Measurements from ENCODE around the gene DDX51. TPM values are rescaled to one million over a fixed set of nuclear protein-coding genes. Genes with fewer than 3 reads are reported as not detected.

DDX51 gene
- total RNA-seq, 1 donor from 2014 or later, result 18.9 TPM

DNA sequence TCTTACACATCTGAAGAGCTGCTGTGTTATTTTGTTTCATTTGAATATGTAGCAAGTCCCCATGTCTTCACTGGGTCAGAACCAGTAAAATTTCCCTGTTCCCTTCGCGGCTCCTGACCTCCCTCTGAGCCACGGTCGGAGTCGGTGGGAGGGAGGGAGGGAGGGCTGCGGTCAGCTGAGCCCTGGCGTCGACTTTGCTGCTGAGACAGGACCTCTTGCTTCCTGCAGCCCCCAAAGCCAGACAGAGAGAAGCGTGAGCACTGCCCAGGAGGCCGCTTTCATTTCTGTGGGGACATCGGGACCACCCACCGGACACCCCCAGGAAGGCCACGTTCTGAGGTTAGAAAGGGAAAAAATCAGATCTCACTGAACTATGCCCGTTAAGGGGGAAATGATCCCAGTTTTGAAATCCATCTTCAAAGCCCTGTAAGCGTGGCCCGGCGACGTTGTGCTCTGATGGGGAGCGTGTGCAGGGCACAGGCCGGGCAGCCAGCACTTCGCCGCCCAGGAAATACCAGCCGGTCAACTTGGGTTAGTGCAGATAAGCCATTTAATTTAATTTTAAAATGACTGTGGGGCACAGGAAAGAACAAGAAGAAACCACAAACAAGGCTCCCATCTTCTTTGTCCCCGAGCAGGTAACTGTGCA lies 42.2 kb upstream of the DDX51 start:
- TF ChIP-seq, protein P1, sequence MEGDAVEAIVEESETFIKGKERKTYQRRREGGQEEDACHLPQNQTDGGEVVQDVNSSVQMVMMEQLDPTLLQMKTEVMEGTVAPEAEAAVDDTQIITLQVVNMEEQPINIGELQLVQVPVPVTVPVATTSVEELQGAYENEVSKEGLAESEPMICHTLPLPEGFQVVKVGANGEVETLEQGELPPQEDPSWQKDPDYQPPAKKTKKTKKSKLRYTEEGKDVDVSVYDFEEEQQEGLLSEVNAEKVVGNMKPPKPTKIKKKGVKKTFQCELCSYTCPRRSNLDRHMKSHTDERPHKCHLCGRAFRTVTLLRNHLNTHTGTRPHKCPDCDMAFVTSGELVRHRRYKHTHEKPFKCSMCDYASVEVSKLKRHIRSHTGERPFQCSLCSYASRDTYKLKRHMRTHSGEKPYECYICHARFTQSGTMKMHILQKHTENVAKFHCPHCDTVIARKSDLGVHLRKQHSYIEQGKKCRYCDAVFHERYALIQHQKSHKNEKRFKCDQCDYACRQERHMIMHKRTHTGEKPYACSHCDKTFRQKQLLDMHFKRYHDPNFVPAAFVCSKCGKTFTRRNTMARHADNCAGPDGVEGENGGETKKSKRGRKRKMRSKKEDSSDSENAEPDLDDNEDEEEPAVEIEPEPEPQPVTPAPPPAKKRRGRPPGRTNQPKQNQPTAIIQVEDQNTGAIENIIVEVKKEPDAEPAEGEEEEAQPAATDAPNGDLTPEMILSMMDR (IDR thresholded peaks at IDR 0.05; ENCODE audit: insufficient read depth, low read length, poor library complexity, severe bottlenecking), result no peak
- DNase-seq (ENCODE audit: low read depth), result no peak
- Histone ChIP-seq H3K4me3 (ENCODE audit: low read depth, low read length) (no peak overlapping the region), H3K27me3 (ENCODE audit: control insufficient read depth, insufficient read depth, low read length) (peaks cover 44% of the 10 kb centered on the region), H3K36me3 (ENCODE audit: control insufficient read depth, insufficient read depth, low read length) (no peaks in the 10 kb centered on the region)

DNA sequence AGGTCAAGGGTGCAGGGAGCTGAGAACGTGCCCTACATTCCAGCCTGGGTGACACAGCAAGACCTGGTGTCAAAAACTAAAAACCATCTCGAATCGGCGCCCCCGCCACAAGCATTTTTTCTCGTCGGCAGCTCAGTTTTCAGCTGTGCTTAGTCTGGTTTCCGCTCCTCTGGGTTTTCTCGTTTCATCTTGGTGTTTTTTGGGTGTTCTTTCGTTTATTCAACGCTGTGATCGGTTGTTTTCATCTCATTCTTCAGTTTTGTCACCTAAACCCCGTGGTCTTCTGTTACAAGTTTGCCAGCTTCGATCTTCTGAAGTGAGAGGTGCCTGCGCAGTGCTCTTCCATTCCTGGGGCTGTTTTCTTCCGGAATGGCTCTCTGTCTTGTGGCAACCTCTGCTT lies 41.6 kb upstream of the DDX51 start:
- no peak for DNase-seq (ENCODE audit: low read depth)
- no peak overlapping the region for H3K4me3 ChIP-seq (ENCODE audit: low read depth, low read length)
- H3K36me3 ChIP-seq (ENCODE audit: control insufficient read depth, insufficient read depth, low read length), result no peaks in the 10 kb centered on the region
- H3K27me3 ChIP-seq (ENCODE audit: control insufficient read depth, insufficient read depth, low read length), result peaks cover 45% of the 10 kb centered on the region
- TF ChIP-seq, protein P1 (IDR thresholded peaks at IDR 0.05; ENCODE audit: insufficient read depth, low read length, poor library complexity, severe bottlenecking), result no peak

DNA sequence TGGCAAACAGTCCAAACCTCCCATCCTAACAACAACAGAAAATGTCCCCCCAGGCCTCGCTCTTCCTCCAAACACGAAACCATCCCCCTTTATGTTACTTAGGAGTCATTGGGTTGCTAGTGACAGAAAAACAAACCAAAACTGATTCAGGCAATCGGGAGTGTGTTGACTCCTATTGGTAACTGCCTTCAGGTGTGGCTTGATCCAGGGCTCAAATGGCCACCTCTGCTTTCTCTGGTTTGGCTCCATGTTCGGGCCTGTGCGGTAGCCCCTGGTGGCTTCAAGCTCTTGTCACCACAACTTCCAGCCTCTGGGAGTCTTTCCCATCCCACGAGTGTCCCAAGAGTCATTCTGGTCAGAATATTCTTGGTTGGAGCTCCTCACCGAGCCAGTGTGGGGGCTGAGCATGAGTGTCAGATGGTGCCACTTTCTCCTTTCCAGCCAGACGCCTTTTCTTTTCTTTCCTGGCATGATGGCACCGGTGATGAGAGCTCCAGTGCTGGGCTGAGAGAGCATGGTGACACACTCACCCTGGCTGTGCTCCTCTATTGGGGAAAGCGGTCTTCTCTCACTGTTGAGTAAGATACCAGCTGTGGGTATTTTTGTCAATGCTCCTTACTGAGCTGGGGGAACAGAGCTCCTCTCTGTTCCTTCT lies 38.7 kb upstream of the DDX51 start:
- H3K36me3 ChIP-seq (ENCODE audit: control insufficient read depth, insufficient read depth, low read length), result no peaks in the 10 kb centered on the region
- H3K27me3 ChIP-seq (ENCODE audit: control insufficient read depth, insufficient read depth, low read length), result peaks cover 54% of the 10 kb centered on the region
- no peak overlapping the region for H3K4me3 ChIP-seq (ENCODE audit: low read depth, low read length)
- TF ChIP-seq, protein P1 (IDR thresholded peaks at IDR 0.05; ENCODE audit: insufficient read depth, low read length, poor library complexity, severe bottlenecking), result no peak
- no peak for DNase-seq (ENCODE audit: low read depth)

DNA sequence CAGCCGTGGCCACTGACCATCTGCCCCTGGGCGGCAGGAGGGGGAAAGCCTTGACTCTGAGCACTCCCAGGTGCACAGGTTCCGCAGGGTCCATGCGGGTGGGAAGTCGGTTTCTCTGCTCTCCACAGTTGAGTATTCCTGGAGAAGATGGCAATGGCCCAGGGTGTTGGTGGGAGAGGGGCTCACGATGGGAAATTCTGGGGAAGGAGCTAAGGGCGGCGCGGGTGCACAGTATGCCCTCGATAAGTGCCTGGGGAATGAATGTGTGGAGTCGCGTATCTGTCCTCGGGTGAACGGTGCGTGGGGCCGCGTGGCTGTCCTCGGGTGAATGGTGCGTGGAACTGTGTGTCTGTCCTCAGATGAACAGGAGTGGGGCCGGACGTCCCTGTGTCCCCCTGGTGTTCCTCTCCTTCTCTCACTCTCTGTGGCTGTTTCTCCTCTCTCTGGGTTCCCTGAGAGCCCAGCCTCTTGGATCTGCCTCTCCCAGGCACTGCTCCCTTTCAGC lies 38.1 kb upstream of the DDX51 start:
- H3K27me3 ChIP-seq (ENCODE audit: control insufficient read depth, insufficient read depth, low read length), result peaks cover 52% of the 10 kb centered on the region
- H3K4me3 ChIP-seq (ENCODE audit: low read depth, low read length), result no peak overlapping the region
- H3K36me3 ChIP-seq (ENCODE audit: control insufficient read depth, insufficient read depth, low read length), result no peaks in the 10 kb centered on the region
- DNase-seq (ENCODE audit: low read depth), result no peak
- TF ChIP-seq, protein P1 (IDR thresholded peaks at IDR 0.05; ENCODE audit: insufficient read depth, low read length, poor library complexity, severe bottlenecking), result no peak

DNA sequence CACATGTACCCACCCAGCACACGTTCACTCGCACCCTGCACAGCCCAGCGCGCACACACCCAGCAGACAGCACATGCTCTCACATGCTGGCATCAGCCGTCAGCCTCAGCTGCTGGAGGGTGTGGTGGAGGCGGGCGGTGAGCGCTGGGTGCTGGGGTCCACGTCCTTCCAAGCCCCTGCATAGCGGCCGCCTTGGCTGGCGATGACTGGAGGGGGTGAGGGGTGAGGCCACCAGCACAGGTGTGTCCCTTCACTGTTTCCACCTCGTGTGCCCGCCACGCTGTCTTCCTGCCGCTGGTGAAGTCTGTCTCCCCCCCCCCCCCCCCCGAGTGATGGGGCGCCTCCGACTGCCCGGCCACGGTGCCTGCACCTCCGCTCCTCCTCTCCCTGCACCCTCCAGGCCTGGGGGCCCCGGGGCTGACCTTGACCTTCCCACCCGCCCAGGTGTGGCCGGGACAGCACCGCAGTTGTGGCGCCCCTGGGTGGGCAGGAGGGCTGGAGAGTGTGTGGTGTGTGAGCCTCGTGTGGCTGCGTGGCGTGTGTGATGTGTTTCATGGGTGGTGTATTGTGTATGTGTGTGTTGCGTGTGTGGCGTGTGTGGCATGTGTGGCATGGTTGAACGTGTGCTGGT lies 37.6 kb upstream of the DDX51 start:
- H3K27me3 ChIP-seq (ENCODE audit: control insufficient read depth, insufficient read depth, low read length), result peaks cover 52% of the 10 kb centered on the region
- TF ChIP-seq, protein P1 (IDR thresholded peaks at IDR 0.05; ENCODE audit: insufficient read depth, low read length, poor library complexity, severe bottlenecking), result no peak
- no peaks in the 10 kb centered on the region for H3K36me3 ChIP-seq (ENCODE audit: control insufficient read depth, insufficient read depth, low read length)
- H3K4me3 ChIP-seq (ENCODE audit: low read depth, low read length), result no peak overlapping the region
- no peak for DNase-seq (ENCODE audit: low read depth)
